Ammon's horn (tissue), 1 donor: ENCODE results near the gene QRFP.
A peak's percentile ranks its signal among the peaks of the same experiment; 100 is the strongest.

Experiments
- DNase-seq: peaks from one replicate; pipeline ENCODE4 v3.0.0-alpha.2; 2016; ENCODE audit warnings: low spot score

Gene QRFP

DNA sequence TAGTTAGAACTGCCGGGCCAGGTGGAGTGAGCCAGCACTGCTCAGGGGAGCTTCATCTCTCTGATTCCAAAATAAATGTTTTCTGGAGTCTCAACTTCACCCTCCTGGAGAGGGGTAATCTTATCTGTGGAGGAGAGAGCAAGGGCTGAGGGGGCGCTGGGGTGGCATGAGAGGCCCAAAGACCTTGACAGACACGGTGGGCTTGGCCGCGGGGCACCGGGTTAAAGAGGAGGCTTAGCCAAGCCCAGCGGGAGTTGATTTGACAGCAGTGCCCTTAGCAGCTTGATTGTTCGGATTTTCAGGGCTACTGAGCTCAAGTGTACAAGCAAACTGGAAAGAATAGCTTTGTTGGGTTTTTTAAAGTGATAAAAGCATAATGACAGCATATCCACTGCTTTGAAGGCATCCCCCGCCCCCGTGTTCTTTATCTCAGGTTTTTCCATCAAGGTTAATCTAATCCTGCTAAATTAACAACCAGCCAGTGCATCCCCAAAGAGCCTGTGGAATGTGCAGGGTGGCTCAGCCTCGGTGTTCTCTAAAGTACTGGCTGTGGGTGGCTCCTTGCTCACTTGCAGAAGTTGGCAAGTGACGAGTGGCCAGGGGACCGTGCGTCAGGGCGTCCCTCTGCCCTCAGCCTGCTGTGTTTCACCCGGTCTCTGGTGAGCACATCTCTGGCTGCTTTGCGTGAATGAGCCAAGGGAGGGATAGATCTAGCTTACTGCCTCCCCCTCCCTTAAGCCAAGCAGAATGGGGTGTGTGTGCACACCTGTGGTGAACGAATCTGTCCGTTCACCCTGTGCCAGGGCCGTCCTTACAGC lies 5.5 kb downstream of the QRFP start:
- DNase-seq = no peak

DNA sequence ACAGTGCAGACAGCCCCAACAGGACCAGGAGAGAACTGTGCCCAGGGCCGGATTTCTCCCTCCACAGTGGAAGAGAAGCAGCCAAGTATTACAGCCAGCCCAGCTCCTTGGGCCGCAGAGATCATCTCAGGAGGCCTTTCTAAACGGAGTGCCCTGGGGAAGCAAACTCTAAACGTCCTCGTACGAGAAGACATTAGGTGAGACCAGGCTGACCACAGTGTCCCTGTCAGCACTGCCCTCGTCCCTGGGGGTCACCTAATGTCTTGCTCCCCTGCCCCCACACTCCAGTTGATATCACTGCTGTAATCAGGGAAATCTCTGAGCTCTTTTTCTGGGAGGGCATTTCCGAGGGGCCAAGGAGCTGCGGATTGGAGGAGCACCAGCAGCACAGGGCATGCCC lies 6.5 kb downstream of the QRFP start:
- no peak for DNase-seq

GRCh38 chr9:130888146-130888885 lies 8.3 kb downstream of the QRFP start:
- DNase-seq = no peak

- no peak for DNase-seq
Observed at GRCh38 chr9:130887494-130888144, 9.0 kb downstream of the QRFP start.

GRCh38 chr9:130886981-130887380 lies 9.6 kb downstream of the QRFP start:
- DNase-seq = no peak

DNA sequence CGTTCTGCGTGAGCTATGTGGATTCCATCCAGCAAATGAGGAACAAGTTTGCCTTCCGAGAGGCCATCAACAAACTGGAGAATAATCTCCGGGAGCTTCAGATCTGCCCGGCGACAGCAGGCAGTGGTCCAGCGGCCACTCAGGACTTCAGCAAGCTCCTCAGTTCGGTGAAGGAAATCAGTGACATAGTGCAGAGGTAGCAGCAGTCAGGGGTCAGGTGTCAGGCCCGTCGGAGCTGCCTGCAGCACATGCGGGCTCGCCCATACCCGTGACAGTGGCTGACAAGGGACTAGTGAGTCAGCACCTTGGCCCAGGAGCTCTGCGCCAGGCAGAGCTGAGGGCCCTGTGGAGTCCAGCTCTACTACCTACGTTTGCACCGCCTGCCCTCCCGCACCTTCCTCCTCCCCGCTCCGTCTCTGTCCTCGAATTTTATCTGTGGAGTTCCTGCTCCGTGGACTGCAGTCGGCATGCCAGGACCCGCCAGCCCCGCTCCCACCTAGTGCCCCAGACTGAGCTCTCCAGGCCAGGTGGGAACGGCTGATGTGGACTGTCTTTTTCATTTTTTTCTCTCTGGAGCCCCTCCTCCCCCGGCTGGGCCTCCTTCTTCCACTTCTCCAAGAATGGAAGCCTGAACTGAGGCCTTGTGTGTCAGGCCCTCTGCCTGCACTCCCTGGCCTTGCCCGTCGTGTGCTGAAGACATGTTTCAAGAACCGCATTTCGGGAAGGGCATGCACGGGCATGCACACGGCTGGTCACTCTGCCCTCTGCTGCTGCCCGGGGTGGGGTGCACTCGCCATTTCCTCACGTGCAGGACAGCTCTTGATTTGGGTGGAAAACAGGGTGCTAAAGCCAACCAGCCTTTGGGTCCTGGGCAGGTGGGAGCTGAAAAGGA lies 10.9 kb downstream of the QRFP start:
- no peak for DNase-seq

DNA sequence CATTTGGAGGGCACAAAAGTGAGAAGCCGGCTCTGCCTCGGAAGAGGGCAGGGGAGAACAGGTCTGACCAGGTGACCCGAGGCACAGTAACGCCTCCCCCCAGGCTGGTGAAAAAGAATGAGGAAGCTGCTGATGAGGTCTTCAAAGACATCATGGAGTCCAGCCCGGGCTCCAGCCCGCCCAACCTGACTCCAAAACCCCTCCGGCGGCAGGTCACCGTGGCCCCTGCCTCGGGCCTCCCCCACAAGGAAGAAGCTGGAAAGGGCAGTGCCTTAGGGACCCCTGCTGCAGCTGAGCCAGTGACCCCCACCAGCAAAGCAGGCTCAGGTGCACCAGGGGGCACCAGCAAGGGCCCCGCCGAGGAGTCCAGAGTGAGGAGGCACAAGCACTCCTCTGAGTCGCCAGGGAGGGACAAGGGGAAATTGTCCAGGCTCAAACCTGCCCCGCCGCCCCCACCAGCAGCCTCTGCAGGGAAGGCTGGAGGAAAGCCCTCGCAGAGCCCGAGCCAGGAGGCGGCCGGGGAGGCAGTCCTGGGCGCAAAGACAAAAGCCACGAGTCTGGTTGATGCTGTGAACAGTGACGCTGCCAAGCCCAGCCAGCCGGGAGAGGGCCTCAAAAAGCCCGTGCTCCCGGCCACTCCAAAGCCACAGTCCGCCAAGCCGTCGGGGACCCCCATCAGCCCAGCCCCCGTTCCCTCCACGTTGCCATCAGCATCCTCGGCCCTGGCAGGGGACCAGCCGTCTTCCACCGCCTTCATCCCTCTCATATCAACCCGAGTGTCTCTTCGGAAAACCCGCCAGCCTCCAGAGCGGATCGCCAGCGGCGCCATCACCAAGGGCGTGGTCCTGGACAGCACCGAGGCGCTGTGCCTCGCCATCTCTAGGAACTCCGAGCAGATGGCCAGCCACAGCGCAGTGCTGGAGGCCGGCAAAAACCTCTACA lies 11.8 kb downstream of the QRFP start:
- peak; percentile 67 for DNase-seq

- no peak for DNase-seq
Observed at GRCh38 chr9:130884111-130884531, 12.5 kb downstream of the QRFP start.

- no peak for DNase-seq
Observed at GRCh38 chr9:130883479-130883878, 13.1 kb downstream of the QRFP start.

DNA sequence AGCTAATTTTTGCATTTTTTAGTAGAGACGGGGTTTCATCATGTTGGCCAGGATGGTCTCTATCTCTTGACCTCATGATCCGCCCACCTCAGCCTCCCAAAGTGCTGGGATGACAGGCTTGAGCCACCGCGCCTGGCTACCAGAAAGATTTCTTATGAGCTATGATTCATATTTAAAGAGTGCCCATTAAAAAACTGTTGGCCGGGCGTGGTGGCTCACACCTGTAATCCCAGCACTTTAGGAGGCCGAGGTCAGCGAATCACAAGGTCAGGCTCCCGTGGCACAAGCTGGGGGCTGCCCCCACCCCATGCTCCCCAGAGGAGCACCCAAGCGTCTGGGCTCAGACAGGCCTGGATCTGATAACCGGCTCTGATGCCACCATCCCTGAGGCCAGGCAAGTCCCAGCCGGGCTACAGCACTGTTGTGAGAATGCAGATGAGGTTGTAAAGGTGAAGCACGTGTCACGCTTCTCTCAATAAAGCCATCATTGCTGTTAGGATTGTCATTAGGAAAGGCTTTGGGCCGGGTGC lies 13.9 kb downstream of the QRFP start:
- DNase-seq = no peak

GRCh38 chr9:130881516-130881915 lies 15.1 kb downstream of the QRFP start:
- no peak for DNase-seq

DNA sequence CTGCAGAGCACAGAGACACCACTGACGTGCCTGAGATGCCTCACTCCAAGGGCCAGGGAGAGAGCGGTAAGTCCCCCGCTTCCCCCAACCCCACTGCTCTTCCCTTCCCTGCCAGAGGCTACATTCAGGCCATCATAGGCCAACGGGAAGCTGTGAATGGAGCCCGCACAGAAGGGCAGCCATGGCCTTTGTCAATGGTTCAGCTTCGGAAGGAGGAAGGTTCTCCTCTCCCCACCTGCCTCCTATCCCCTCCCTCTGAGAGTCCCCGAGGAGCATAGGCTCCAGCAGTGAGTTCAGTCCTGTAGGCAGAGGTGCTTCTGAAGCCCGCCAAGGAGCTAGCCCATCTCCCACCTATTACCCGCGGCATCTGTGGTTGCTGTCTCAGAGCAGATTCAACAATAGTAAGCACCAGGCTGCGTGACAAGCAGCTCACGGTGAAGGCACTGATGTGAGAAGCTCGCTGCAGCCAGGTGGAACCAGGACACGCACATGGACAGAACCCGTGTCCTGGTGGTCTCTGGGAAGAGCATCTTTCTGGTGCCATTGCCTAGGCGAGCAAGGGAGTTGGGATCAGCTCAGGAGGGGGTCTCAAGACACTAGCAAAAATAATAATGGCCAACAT lies 15.9 kb downstream of the QRFP start:
- DNase-seq = no peak

- no peak for DNase-seq
Observed at GRCh38 chr9:130879863-130880411, 16.7 kb downstream of the QRFP start.

GRCh38 chr9:130878295-130878694 lies 18.3 kb downstream of the QRFP start:
- no peak for DNase-seq

DNA sequence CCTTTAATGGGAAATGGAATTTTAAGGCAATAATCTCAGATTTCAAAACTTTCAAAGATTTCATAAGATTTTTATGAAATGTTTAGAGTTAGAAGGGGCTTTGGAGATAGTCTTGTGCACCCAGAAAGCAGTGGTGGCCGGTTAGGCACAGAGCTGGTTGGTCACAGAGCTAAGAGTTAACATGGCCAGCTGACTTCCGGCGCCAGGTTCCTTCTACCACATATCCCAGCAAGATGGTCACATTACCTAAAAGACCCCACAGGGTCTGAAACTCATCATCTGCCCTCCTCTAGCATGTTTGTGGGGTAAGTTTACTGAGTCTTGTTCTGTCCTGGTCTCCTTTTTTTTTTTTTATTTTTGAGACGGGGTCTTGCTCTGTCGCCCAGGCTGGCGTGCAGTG lies 19.3 kb downstream of the QRFP start:
- DNase-seq = no peak

DNA sequence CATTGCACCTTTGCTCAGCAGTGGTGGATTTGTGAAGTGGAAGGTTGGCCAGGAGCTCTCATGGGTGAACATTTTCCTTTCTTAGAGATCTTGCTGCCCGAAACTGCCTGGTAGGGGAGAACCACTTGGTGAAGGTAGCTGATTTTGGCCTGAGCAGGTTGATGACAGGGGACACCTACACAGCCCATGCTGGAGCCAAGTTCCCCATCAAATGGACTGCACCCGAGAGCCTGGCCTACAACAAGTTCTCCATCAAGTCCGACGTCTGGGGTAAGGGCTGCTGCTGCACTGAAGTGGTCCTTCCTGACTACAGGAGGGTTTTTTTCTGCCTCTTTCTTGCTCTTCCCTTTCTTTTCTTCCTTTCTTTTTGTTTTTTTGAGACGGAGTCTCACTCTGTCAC lies 21.8 kb downstream of the QRFP start:
- DNase-seq = no peak

DNA sequence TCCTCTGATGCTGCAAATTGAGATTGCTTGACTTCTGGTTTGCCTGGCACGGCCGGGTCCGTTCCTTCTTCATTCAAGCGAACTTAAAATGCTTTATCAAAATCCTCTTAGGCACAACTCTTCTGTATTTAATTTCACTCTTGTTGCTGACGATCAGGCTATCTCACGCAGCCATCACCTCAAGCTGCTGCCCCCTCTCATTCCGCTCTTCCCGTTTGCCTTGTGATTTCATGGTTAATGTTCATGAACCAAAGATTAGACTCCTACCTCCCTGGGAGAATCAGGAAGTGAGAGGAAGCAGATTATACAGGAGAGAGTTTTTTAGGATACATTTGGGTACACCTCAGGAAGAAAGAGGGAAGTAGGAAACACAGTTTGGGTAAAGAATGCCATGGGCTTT lies 22.6 kb downstream of the QRFP start:
- DNase-seq = no peak

GRCh38 chr9:130872912-130873503 lies 23.6 kb downstream of the QRFP start:
- DNase-seq = peak; percentile 79

DNA sequence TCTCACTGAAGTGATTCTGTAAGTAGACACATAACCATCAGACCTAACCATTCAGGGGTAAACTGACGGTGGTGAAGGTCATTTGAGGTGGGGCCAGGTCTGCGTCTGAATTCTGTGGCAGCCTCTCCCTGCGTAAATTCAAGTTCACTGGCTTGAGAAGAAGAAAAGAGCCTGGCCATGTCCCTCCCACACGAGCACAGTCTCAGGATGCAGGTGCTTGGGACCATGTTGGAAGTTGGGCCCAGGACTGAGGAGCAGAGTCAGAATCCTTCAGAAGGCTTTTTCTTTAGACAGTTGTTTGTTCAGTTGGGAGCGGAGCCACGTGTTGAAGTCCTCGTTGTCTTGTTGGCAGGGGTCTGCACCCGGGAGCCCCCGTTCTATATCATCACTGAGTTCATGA lies 24.1 kb downstream of the QRFP start:
- no peak for DNase-seq
